ENCODE results near the gene MBD6.
"Not testable (repeated sequence)": the region's sequence is repeated elsewhere in the genome, so short reads cannot be mapped to it uniquely, and the experiment has no call there.

Gene MBD6

GRCh38 chr12:57490126-57490525, 32.5 kb upstream of the MBD6 start:
- no peak for DNase-seq (ENCODE audit: extremely low read depth, low read depth)
- no peak for TF ChIP-seq CTCF (IDR thresholded peaks at IDR 0.05; ENCODE audit: low read depth, low read length)

DNA sequence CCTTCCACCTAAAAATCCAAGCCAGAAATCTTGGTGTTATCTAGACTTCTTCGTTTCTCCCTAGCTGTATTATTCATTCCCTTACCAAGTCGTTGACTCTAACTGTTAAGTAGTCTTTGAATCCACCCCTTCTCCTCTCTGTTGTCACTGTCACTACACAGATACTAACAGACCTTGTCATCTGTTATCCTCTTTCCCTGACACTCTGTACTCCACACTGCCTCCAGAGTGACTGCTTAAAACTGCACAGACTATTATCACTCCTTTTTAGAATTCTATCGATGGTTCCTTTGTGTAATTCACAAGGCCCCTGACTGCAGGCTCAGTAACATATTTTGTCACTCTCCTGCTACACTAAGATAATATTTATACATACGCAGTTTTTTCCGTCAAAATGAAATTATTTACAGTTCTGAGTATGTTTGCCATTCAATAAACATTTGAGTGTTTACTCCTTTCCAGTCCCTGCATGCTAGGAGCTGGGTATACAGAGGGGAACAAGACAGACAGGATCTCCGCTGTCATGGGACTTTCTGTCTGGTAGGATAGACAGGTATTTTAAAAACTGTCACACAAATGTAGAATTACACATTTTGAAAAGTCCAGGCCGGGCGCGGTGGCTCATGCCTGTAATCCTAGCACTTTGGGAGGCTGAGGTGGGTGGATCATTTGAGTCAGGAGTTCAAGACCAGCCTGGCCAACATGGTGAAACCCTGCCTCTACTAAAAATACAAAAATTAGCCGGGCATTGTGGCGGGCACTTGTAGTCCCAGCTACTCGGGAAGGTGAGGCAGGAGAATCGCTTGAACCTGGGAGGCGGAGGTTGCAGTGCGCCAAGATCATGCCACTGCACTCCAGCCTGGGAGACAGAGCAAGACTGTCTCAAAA, 31.0 kb upstream of the MBD6 start:
- DNase-seq (ENCODE audit: extremely low read depth, low read depth): no peak
- no peak for TF ChIP-seq CTCF (IDR thresholded peaks at IDR 0.05; ENCODE audit: low read depth, low read length)

- not testable (repeated sequence) for DNase-seq (ENCODE audit: extremely low read depth, low read depth)
Observed at GRCh38 chr12:57495051-57495701, 27.4 kb upstream of the MBD6 start.

DNA sequence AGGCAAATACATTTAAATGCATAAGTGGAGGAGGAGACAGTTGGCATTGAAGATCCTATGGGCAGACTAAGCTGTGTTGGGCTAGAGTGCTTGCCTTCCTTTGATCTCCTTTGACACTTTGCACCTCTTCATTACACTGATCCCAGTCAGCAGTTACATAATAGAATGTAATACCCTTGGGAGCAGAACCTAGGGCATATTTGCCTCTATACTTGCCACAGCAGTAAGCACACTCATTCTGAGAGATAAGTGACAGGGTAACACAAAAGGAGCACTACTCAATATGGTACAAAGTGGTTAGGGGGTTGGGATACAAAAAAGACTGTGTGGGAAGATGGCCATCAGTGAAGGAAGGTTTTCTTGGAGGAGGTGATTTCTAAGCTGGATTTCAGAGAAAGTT, 25.8 kb upstream of the MBD6 start:
- DNase-seq (ENCODE audit: extremely low read depth, low read depth): no peak

GRCh38 chr12:57497223-57498131, 25.1 kb upstream of the MBD6 start:
- no peak for TF ChIP-seq CTCF (IDR thresholded peaks at IDR 0.05; ENCODE audit: low read depth, low read length)
- no peak for DNase-seq (ENCODE audit: extremely low read depth, low read depth)

More for the DNA sequence above, 25.8 kb upstream of the MBD6 start:
- no peak for TF ChIP-seq CTCF (IDR thresholded peaks at IDR 0.05; ENCODE audit: low read depth, low read length)

DNA sequence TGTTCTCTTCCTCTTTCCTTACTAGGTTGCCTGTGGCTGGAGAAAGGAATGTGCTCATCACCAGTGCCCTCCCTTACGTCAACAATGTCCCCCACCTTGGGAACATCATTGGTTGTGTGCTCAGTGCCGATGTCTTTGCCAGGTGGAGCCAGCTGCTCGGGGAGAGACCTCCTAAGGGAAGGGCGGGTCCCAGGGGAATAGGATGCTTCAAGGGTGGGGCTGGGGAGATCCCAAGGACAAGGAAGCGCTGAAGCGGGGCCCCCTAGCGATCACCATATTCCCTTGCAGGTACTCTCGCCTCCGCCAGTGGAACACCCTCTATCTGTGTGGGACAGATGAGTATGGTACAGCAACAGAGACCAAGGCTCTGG, 24.5 kb upstream of the MBD6 start:
- no peak for TF ChIP-seq CTCF (IDR thresholded peaks at IDR 0.05; ENCODE audit: low read depth, low read length)
- no peak for DNase-seq (ENCODE audit: extremely low read depth, low read depth)

DNA sequence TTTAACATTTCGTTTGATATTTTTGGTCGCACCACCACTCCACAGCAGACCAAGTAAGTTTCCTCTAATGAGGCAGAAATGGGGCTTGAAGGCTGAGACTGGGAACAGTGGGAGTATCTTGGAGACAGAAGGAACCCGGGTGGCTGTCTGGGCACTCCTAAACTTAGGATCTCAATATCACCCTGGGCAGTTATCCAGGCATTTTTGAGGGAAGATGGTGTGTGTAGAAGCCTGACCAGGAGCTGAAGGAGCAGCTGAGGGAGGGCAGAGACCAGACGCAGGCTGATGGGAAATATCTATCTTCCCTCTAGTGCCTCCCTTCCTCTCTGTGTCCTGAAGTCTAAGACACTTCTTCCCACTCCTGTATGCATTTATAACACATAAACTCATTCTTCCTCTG, 24.1 kb upstream of the MBD6 start:
- TF ChIP-seq CTCF (IDR thresholded peaks at IDR 0.05; ENCODE audit: low read depth, low read length): no peak
- DNase-seq (ENCODE audit: extremely low read depth, low read depth): no peak

All from AG09319 (cell line).